ENCODE measurements around the gene MDH2. TPM values are rescaled to one million over a fixed set of nuclear protein-coding genes. Genes with fewer than 3 reads are reported as not detected.
A peak's percentile ranks its signal among the peaks of the same experiment; 100 is the strongest.

MDH2 gene
- total RNA-seq, 1 donor, result 36.6 TPM

DNA sequence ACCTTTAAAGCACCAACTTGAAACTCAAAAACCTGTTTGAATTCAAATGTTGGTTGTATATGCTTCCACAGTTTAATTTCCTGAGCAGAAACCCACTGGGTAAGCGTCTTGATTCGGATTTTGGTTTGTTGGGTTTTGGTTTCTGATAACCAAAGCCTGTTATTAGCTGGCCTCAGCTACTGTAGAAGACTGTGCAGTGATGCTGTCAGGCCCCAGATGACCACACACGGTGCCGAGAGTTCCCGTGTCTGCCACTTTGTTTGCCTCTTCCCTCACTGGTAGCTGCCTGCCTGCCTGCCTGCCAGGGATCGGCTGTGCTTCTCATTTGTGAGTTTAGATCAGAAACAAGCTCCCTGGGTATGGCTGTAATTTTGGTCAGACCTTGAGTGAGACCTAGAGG lies 5.6 kb downstream of the MDH2 start:
- peaks cover 51% of the 10 kb centered on the region for H3K36me3 ChIP-seq (ENCODE audit: insufficient read depth, low read length)

DNA sequence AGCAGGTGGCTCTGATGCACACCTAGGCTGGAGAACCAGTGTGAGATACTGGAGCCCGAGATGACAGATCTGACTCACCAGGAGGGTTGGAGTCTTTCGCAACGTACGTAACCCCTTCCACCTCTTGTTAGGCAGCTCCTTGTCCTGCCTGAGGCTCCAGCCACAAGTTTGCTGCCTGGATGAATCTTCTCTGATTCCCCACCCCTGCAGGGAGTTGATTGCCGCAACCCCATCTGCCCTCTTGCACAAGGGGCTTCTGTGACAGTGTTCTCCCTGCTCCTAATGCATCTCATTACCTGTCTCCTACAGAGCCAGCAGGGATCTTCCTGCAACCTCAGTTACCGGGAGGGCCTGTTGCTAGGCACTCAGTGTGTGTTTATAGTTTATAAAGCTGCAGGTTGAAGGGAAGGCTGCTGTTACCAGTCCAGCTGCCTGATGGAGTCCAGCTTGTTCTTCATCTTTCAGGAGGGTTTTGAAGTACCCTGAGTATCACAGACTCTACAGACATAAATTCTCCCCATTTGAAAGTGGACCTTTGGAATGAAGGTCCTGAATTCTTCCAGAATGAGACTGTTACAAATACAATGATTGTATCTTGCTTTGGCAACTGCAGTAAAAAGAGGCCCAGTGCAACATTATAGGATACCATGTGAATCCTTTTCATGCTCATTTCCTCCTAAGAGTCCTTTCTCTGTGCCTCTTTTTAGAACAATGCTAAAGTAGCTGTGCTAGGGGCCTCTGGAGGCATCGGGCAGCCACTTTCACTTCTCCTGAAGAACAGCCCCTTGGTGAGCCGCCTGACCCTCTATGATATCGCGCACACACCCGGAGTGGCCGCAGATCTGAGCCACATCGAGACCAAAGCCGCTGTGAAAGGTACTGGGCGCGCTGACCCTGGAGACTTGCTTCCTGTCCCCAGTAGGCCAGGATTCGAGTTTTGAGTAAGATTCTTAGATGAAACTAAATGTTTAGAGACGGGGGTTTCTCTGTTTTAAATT lies 6.5 kb downstream of the MDH2 start:
- H3K79me2 ChIP-seq (ENCODE audit: insufficient read depth, low read length), result peaks cover 96% of the 10 kb centered on the region
- peak overlapping the region; percentile 68 for H3K27ac ChIP-seq (ENCODE audit: low read depth, low read length)
- TF ChIP-seq, protein P1, sequence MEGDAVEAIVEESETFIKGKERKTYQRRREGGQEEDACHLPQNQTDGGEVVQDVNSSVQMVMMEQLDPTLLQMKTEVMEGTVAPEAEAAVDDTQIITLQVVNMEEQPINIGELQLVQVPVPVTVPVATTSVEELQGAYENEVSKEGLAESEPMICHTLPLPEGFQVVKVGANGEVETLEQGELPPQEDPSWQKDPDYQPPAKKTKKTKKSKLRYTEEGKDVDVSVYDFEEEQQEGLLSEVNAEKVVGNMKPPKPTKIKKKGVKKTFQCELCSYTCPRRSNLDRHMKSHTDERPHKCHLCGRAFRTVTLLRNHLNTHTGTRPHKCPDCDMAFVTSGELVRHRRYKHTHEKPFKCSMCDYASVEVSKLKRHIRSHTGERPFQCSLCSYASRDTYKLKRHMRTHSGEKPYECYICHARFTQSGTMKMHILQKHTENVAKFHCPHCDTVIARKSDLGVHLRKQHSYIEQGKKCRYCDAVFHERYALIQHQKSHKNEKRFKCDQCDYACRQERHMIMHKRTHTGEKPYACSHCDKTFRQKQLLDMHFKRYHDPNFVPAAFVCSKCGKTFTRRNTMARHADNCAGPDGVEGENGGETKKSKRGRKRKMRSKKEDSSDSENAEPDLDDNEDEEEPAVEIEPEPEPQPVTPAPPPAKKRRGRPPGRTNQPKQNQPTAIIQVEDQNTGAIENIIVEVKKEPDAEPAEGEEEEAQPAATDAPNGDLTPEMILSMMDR (IDR thresholded peaks at IDR 0.05; ENCODE audit: extremely low read depth, low read depth, low read length), result no peak
- H4K20me1 ChIP-seq (ENCODE audit: insufficient read depth, low read length), result peaks cover 40% of the 10 kb centered on the region
- H3K4me1 ChIP-seq (ENCODE audit: insufficient read depth, low read length), result peaks cover 15% of the 10 kb centered on the region
- peak; percentile 81 for DNase-seq (ENCODE audit: insufficient read length, low spot score, missing footprints)
- no peaks in the 10 kb centered on the region for H3K27me3 ChIP-seq (ENCODE audit: insufficient read depth, low read length)
- no peak overlapping the region for H3K4me3 ChIP-seq (ENCODE audit: insufficient read depth, low read length)
- H2AFZ ChIP-seq (ENCODE audit: low read length), result no peak overlapping the region
- no peaks in the 10 kb centered on the region for H3K9me3 ChIP-seq (ENCODE audit: low read depth, low read length)
- H3K4me2 ChIP-seq (ENCODE audit: insufficient read depth, low read length), result peak overlapping the region; percentile 19
- H3K36me3 ChIP-seq (ENCODE audit: insufficient read depth, low read length), result peaks cover 60% of the 10 kb centered on the region

More for the DNA sequence above, 5.6 kb downstream of the MDH2 start:
- Histone ChIP-seq H3K4me1 (ENCODE audit: insufficient read depth, low read length) (peaks cover 20% of the 10 kb centered on the region), H4K20me1 (ENCODE audit: insufficient read depth, low read length) (peaks cover 44% of the 10 kb centered on the region), H3K4me2 (ENCODE audit: insufficient read depth, low read length) (no peak overlapping the region), H3K27ac (ENCODE audit: low read depth, low read length) (peak overlapping the region; percentile 68), H2AFZ (ENCODE audit: low read length) (no peak overlapping the region), H3K79me2 (ENCODE audit: insufficient read depth, low read length) (peaks cover 99% of the 10 kb centered on the region), H3K4me3 (ENCODE audit: insufficient read depth, low read length) (no peak overlapping the region), H3K9me3 (ENCODE audit: low read depth, low read length) (no peaks in the 10 kb centered on the region), H3K27me3 (ENCODE audit: insufficient read depth, low read length) (no peaks in the 10 kb centered on the region)
- peak; percentile 67 for DNase-seq (ENCODE audit: insufficient read length, low spot score, missing footprints)
- TF ChIP-seq, protein P1 (IDR thresholded peaks at IDR 0.05; ENCODE audit: extremely low read depth, low read depth, low read length), result no peak

DNA sequence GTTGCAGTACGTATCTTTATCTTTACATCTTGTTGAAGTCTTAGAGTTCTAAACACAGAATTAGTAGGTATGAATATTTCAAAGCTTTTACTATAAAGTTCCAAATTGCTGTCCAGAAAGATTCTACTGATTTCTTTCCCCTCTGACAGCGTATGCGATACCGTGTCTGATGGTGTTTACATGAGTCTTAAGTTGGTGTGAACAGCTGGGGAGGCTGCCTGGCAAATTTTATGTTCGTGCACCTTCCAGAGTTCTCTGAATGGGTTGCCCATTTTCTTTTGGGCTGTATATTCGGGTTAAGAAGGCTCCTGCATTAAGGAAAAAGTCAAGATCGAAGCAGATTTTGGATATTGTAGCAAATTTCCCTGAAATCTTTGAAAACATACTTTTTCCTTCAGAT lies 8.3 kb downstream of the MDH2 start:
- Histone ChIP-seq H3K4me3 (ENCODE audit: insufficient read depth, low read length) (no peak overlapping the region), H3K4me1 (ENCODE audit: insufficient read depth, low read length) (peaks cover 15% of the 10 kb centered on the region), H3K4me2 (ENCODE audit: insufficient read depth, low read length) (no peak overlapping the region), H3K36me3 (ENCODE audit: insufficient read depth, low read length) (peaks cover 78% of the 10 kb centered on the region), H3K79me2 (ENCODE audit: insufficient read depth, low read length) (peaks cover 82% of the 10 kb centered on the region), H3K27me3 (ENCODE audit: insufficient read depth, low read length) (no peaks in the 10 kb centered on the region), H3K9me3 (ENCODE audit: low read depth, low read length) (no peaks in the 10 kb centered on the region), H4K20me1 (ENCODE audit: insufficient read depth, low read length) (peaks cover 33% of the 10 kb centered on the region), H2AFZ (ENCODE audit: low read length) (no peak overlapping the region), H3K27ac (ENCODE audit: low read depth, low read length) (no peak overlapping the region)
- TF ChIP-seq, protein P1 (IDR thresholded peaks at IDR 0.05; ENCODE audit: extremely low read depth, low read depth, low read length), result no peak
- DNase-seq (ENCODE audit: insufficient read length, low spot score, missing footprints), result no peak
